Measurements from ENCODE around the gene ROMO1.
"Not testable (repeated sequence)": the region's sequence is repeated elsewhere in the genome, so short reads cannot be mapped to it uniquely, and the experiment has no call there.

The ROMO1 gene

DNA sequence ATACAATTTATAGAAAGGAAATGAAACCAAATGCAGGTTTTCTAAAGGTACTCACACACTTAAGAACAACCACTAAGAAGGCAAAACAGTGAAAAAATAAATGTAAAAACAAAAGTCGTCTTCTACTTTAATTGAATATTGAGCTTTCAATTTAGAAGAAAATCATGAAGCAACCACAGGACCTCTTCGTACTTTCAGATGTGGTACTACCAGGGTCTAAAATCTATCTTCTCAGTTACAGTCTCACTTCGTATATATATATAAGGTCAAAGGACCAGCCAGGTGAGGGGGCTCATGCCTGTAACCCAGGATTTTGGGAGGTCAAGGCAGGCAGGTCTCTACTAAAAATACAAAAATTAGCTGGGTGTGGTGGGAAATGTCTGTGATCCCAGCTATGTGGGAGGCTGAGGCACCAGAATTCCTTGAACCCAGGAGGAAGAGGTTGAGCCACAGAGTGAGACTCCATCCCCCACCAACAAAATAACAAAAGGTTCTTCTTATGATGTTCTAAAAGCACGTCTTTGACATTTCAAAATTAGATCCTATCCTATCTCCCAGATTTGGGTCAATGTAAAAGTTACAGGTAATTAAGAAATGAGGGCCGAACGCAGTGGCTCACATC lies 12.5 kb downstream of the ROMO1 start:
- no peak overlapping the region for H3K4me3 ChIP-seq (ENCODE audit: low read length)
- no peak for TF ChIP-seq ZNF274 (IDR thresholded peaks at IDR 0.05; ENCODE audit: low read depth, low read length)

DNA sequence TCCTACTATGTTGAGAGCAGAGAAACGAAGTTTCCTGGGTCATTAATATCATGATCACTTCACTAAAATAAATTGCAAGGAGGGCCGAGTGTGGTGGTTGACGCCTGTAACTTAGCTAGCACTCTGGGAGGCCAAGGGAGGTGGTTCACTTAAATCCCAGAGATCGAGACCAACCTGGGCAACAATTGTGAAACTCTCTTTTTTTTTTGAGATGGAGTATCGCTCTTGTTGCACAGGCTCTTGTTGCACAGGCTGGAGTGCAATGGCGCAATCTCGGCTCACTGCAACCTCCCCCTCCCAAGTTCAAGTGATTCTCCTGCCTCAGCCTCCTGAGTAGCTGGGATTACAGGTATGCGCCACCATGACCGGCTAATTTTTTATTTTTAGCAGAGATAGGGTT lies 13.9 kb downstream of the ROMO1 start:
- not testable (repeated sequence) for H3K4me3 ChIP-seq (ENCODE audit: low read length)

DNA sequence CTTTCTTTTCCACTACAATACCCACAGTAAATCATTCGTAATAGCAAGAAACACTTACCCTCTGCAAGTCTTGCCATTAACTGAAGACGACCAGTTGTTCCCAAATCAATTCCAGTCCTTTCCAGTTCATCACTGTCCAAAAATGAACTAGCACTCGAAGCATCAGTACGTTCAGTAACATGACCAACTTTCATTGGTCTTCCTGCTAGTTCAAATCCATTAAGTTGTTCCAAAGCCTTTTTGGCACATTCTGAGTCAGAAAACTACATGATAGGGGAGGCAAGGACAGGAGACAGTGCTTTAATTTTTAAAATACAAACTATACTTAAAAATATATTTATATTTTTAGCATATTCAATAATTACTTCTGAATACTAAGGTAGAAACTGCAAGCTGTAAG lies 14.9 kb downstream of the ROMO1 start:
- H3K4me3 ChIP-seq (ENCODE audit: low read length) = no peak overlapping the region
- TF ChIP-seq ZNF274 (IDR thresholded peaks at IDR 0.05; ENCODE audit: low read depth, low read length) = no peak

DNA sequence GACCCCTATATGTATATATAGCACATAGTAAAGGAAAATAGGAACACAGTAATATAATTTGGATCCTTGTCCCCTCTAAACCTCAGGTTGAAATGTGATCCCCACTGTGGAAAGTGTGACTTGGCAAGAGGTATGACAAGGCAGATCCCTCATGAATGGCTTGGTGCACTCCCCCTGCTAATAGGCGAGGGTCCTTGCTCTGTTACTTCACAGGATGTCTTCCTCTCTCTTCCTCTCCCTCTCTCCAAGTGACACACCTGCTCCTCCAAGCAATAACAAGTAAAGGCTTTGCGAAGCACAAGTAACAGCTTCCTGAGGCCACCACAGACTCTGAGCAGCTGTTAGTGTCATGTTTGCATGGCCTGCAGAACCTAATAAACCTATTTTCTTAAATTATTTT lies 16.4 kb downstream of the ROMO1 start:
- no peak overlapping the region for H3K4me3 ChIP-seq (ENCODE audit: low read length)
- TF ChIP-seq ZNF274 (IDR thresholded peaks at IDR 0.05; ENCODE audit: low read depth, low read length) = no peak

DNA sequence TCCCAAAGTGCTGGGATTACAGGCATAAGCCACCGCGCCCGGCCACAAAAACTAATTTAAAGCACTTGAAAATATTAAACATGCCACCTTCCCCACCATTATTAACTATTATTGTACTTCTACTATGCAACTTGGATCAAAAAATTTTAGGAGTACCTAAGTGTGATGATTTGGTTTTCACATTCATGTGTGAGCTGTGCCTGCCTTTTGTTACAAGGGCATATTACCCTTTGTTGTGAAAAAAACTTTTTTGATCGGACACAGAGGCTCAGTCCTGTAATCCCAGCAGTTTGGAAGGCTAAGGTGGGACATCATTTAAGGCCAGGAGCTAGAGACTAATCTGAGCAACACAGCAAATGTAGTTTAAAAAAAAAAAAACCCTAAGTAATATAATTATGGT lies 17.1 kb downstream of the ROMO1 start:
- TF ChIP-seq ZNF274 (IDR thresholded peaks at IDR 0.05; ENCODE audit: low read depth, low read length) = no peak
- H3K4me3 ChIP-seq (ENCODE audit: low read length) = no peak overlapping the region

DNA sequence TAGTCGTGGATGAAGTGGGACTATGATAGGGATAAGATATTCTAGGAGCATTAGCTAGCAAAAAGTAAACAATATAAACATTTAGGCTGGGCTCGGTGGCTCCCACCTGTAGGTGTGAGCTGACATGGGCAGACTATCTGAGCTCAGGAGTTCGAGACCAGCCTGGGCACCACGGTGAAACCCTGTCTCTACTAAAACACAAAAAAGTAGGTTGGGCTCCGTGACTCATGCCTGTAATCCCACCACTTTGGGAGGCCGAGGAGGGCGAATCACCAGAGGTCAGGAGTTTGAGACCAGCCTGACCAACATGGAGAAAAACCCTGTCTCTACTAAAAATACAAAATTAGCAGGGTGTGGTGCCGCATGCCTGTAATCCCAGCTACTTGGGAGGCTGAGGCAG lies 19.1 kb downstream of the ROMO1 start:
- not testable (repeated sequence) for H3K4me3 ChIP-seq (ENCODE audit: low read length)

DNA sequence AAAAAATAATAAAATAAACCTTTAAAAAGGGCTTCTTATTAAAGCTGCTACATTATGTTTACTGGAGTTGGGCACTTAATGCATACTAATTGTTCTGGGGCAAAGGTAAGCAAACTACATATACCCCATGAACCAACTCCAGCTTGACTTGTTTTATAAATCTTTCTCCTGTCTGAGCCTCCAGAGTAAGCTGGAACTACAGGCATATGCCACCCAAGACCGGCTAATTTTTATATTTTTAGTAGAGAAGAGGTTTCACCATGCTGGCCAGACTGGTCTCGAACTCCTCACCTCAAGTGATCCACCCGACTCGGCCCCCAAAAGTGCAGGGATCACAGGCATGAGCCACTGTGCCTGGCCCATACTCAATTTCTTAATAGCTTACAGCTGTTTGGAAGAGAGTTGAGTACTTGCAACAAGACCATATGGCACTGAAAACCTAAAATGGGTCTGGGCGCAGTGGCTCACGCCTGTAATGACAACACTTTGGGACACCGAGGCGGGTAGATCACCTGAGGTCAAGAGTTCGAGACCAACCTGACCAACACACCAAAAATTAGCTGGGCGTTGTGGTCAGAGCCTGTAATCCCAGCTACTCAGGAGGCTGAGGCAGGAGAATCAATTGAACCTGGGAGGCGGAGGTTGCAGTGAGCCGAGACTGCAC lies 19.9 kb downstream of the ROMO1 start:
- no peak for TF ChIP-seq ZNF274 (IDR thresholded peaks at IDR 0.05; ENCODE audit: low read depth, low read length)
- no peak overlapping the region for H3K4me3 ChIP-seq (ENCODE audit: low read length)

DNA sequence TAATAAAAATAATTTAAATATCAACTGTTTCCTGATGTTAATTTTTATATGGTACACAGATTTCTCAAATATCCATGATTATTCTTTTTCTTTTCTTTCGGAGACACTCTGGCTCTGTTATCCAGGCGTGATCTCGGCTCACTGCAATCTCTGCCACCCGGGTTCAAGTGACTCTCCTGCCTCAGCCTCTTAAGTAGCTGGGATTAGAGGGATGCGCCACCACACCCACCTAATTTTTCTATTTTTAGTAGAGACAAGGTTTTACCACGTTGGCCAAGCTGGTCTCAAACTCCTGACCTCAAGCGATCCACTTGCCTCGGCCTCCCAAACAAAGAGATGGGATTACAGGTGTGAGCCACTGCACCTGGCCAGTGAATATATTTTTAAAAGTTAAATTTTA lies 20.5 kb downstream of the ROMO1 start:
- no peak for TF ChIP-seq ZNF274 (IDR thresholded peaks at IDR 0.05; ENCODE audit: low read depth, low read length)
- H3K4me3 ChIP-seq (ENCODE audit: low read length) = no peak overlapping the region

DNA sequence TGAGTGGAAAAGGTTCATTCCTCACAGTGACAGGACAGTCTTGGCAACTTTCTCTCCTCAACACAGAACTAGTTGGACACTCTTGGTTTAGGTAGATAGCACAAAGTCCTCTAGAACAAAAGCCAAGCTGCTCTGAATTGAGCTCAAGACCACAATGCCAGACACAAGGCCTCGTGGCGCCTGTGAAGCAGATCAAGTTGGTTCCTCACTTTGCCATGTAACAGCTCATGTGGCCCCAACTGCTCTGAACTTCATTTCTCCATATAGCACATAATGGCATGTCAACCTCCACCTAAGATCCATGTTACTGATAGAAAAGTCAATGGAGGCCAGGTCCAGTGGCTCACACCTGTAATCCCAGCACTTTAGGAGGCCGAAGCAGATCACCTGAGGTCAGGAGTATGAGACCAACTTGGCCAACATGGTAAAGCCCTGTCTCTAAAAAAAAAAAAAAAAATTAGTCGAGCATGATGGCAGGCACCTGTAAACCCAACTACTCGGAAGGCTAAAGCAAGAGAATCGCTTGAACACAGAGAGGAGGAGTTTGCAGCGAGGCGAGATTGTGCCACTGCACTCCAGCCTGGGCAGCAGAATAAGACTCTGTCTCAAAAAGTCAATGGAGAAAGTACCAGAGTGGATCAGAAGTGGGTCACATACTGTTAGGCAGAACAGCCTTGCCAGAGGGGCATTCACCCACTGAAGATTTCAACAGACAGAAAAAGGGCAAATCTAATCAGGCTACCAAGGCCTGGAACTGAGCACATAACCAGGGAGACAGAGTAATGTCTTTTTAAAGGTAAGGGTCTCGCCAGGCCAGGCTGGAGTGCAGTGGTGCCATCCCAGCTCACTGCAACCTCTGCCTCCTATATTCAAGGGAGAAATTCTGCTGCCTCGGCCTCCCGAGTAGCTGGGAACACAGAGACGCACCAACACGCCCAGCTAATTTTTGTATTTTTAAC lies 21.2 kb downstream of the ROMO1 start:
- TF ChIP-seq ZNF274 (IDR thresholded peaks at IDR 0.05; ENCODE audit: low read depth, low read length) = no peak
- H3K4me3 ChIP-seq (ENCODE audit: low read length) = no peak overlapping the region

DNA sequence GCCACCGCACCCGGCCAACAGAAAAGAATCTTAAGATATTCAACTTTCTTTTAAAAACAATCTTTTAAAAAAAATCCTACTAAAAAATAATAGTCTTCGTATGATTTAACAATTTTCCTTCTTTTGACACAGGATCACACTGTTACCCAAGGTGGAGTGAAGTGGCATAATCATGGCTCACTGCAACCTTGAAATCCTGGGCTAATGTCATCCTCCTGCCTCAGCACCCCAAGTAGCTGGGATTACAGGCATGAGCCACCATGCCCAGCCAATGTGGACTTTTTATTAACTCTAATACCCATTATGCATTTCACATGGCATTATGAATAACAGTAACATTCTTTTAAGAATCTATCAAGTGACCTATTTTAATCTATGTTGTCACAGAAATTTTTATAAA lies 22.0 kb downstream of the ROMO1 start:
- no peak overlapping the region for H3K4me3 ChIP-seq (ENCODE audit: low read length)

DNA sequence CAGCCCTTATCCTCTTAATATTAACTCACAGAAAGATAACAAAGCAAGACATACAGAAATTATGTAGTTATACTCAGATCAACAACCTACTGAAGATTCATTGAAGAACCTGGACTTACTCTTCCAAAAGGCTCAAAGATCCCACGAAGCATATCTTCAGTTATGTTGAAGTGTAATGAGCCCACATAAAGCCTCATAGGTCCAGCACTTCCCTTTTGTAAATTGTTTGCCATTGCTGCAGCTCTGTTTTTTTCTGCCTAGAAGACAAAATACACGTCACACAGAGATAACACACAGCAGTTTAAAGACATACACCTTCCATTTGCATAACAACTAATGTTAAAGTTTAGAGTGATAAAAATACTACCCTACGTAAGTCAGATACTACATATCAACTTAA lies 22.4 kb downstream of the ROMO1 start:
- no peak overlapping the region for H3K4me3 ChIP-seq (ENCODE audit: low read length)
- no peak for TF ChIP-seq ZNF274 (IDR thresholded peaks at IDR 0.05; ENCODE audit: low read depth, low read length)

More for the DNA sequence above, 22.0 kb downstream of the ROMO1 start:
- no peak for TF ChIP-seq ZNF274 (IDR thresholded peaks at IDR 0.05; ENCODE audit: low read depth, low read length)

DNA sequence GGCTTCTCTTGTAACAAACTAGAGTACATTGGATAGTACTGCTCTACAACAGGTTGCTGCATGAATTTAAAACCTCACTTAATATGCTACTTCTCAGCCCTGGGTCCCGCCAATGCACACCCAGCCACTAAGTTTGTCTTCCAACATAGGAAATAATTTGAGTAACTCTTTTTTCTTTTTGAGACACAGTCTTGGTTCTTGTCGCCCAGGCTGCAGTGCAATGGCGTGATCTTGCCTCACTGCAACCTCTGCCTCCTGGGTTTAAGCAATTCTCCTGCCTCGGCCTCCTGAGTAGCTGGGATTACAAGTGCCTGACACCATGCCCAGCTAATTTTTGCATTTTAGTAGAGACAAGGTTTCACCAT lies 24.1 kb downstream of the ROMO1 start:
- not testable (repeated sequence) for H3K4me3 ChIP-seq (ENCODE audit: low read length)

DNA sequence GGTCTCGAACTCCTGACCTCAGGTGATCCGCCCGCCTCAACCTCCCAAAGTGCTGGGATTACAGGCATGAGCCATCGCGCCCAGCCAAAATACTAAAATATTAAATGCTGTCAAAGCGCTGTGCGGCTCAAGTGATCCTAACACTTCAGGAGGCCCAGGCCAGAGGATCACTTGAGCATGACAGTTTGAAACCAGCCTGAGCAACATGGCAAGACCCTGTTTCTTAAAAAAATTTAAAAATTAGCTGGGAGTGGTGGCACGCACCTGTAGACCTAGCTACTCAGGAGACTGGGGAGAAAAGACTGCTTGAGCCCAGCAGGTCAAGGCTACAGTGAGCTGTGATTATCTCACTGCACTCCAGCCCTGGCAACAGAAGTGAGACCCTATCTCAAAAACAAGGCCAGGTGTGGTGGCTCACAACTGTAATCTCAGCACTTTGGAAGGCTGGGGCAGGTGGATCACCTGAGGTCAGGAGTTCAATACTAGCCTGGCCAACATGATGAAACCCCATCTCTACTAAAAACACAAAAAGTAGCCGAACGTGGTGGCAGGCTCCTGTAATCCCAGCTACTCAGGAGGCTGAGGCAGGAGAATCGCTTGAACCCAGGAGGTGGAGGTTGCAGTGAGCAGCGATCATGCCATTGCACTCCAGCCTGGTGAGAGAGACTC lies 24.6 kb downstream of the ROMO1 start:
- not testable (repeated sequence) for H3K4me3 ChIP-seq (ENCODE audit: low read length)

DNA sequence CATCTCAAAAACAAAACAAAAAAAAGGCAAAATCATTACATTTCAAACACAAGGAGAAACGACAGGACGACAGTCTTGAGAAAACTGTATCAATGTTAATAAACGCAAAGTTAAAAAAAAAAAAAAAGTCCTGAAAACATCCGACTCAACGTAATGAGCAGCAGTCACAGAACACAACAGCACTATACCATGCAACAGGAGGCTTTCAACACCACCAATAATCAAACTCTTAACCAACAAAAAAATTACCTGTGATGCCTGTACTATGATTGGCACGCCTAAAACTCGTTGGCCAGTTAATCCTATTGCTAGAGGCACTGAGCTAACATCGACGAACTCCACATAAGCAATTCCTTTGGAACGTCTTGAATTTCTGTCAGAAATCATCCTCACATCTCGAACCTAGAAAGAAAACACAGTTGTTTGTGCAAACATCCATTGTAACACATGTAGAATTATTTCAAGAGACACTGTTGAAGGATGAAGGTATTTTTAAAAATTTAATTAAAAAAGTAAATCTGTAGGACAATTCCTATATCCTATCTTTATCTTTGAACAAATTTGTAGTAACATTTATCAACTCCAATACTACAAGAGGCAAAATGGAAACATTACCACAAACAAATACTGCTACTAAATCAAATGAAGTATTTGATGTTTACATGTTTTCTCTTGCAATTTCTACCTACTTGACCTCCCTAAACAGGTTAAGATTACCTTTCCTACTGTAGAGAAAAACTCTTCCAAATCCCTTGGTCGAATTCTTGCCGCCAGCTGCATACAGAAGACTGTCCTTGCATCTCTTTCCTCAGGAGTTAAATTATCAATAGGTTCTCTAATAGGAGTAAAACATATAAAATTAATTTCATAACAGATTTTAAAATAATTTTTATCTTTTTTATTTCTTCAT lies 25.4 kb downstream of the ROMO1 start:
- TF ChIP-seq ZNF274 (IDR thresholded peaks at IDR 0.05; ENCODE audit: low read depth, low read length) = no peak
- H3K4me3 ChIP-seq (ENCODE audit: low read length) = no peak overlapping the region
